Measurements from ENCODE around the gene SMIM29. TPM values are rescaled to one million over a fixed set of nuclear protein-coding genes. Genes with fewer than 3 reads are reported as not detected.
A peak's percentile ranks its signal among the peaks of the same experiment; 100 is the strongest.

The SMIM29 gene
- total and polyA plus RNA-seq, 10 of the 15 experiments (the other 5 are each of a cell fraction or from before 2014, with no cell fraction given): 7.1 to 30.0 (median 16.2) TPM

- CTCF ChIA-PET: interaction anchor here (1.4 kb wide), 1 partner anchor 122 kb away, joined by 4 read pairs; no protein-coding TSS in a partner anchor
- Histone ChIP-seq H3K27ac (ENCODE audit: control insufficient read depth, insufficient read depth) (no peak overlapping the region), H3K36me3 (ENCODE audit: control insufficient read depth in 2 of 2, insufficient read depth in 2 of 2, low read length in 1 of 2) (peaks cover 1 to 7% of the 10 kb centered on the region in 2 experiments), H2AFZ (ENCODE audit: control insufficient read depth, low read depth, low read length) (no peak overlapping the region), H3K4me3 (no peak overlapping the region), H3K9ac (ENCODE audit: control insufficient read depth, insufficient read depth, low read length) (no peak overlapping the region), H3K4me2 (ENCODE audit: control insufficient read depth, insufficient read depth) (no peak overlapping the region), H4K20me1 (ENCODE audit: control insufficient read depth, insufficient read depth) (no peaks in the 10 kb centered on the region), H3K9me3 (replicated peaks; ENCODE audit: control insufficient read depth, insufficient read depth, low read length) (no peaks in the 10 kb centered on the region), H3K4me1 (ENCODE audit: control insufficient read depth, insufficient read depth, low read length) (peaks cover 39% of the 10 kb centered on the region), H3K79me2 (ENCODE audit: control insufficient read depth, insufficient read depth, low read length) (peaks cover 6% of the 10 kb centered on the region; the same call in 1 of the 2 replicates), H3K27me3 (replicated peaks in 1 of 2; ENCODE audit: control insufficient read depth in 2 of 2, insufficient read depth in 2 of 2, low read length in 1 of 2) (no peaks in the 10 kb centered on the region)
- ATAC-seq (no peak), FAIRE-seq (no peak), DNase-seq (ENCODE audit: low read depth, low spot score) (no peak)
- TF ChIP-seq ESRRA (IDR thresholded peaks at IDR 0.05; ENCODE audit: low read length): no peak
- no peak for TF ChIP-seq TCF3 (IDR thresholded peaks at IDR 0.05; ENCODE audit: borderline replicate concordance, insufficient read depth, low read depth, low read length)
- TF ChIP-seq NR2C2 (IDR thresholded peaks at IDR 0.05; ENCODE audit: borderline replicate concordance, control insufficient read depth, insufficient read length, low read depth): no peak
- TF ChIP-seq PBX3 (IDR thresholded peaks at IDR 0.05; ENCODE audit: insufficient replicate concordance, low read depth, low read length): no peak
- TF ChIP-seq ATF3 (IDR thresholded peaks at IDR 0.05; ENCODE audit: borderline replicate concordance, extremely low read depth, low read depth, low read length): no peak
- no peak for TF ChIP-seq GABPA (IDR thresholded peaks at IDR 0.05; ENCODE audit: low read depth)
- no peak for TF ChIP-seq PRDM15 (CRISPR knock-in tag; IDR thresholded peaks at IDR 0.05)
- no peak for TF ChIP-seq CHD2 (IDR thresholded peaks at IDR 0.05; ENCODE audit: borderline replicate concordance, low read depth, low read length)
- TF ChIP-seq IRF4 (IDR thresholded peaks at IDR 0.05; ENCODE audit: low read depth, low read length): no peak
- no peak for TF ChIP-seq CUX1 (IDR thresholded peaks at IDR 0.05; ENCODE audit: insufficient replicate concordance, low read depth, low read length)
- POLR2A ChIA-PET: interaction anchor here (0.5 kb wide), 1 partner anchor 90 kb away, joined by 5 read pairs; no protein-coding TSS in a partner anchor
- SMC1A ChIA-PET (ENCODE audit: uncharacterized antibody, unreplicated experiment): interaction anchor here (0.7 to 1.4 kb wide), 4 partner anchors 9 to 91 kb away, joined by 3 to 4 read pairs (median 3); no protein-coding TSS in a partner anchor
- RAD21 ChIA-PET (ENCODE audit: unreplicated experiment): no interaction called here
- intact Hi-C loops (cut with micrococcal nuclease; ENCODE audit: unreplicated experiment): no loop called here
- 97% methylated on average over 3 of the region's 3 CpGs for WGBS (ENCODE audit: insufficient coverage, insufficient replicate concordance, low lambda C conversion rate, missing lambda C conversion rate)
- in situ Hi-C loops (cut with MboI): no loop called here
- TSS peak; percentile 60 for BruUV-seq (replicated peaks)
These were observed 44.1 kb upstream of the SMIM29 start for GRCh38 chr6:34292954-34293353.
